Gastroesophageal sphincter (tissue), 3 donors: ENCODE measurements around the gene SATB2.

Experiments
- CTCF ChIP-seq, 4 experiments: fragments of 200-600 bp in 2 of 4; fragments of 450-650 bp in 2 of 4; sonication (generic) in 1 of 4; IDR thresholded peaks; one replicate each; pipeline ENCODE4 v1.5.1; 2017 to 2019; ENCODE audit warnings: antibody characterized with exemption in 4 of 4, mild to moderate bottlenecking in 2 of 4, moderate library complexity in 2 of 4
- EP300 ChIP-seq: sonication (generic); formaldehyde crosslinking; IDR thresholded peaks from one replicate; pipeline ENCODE4 v1.6.1; 2017; ENCODE audit warnings: antibody characterized with exemption, mild to moderate bottlenecking
- POLR2A ChIP-seq, 2 donors: fragments of 450-650 bp; IDR thresholded peaks; one replicate each; pipeline ENCODE4 v1.6.1; 2017; ENCODE audit warnings: antibody characterized with exemption in 2 of 2, mild to moderate bottlenecking in 2 of 2, moderate library complexity in 1 of 2
- POLR2AphosphoS5 ChIP-seq: sonication (generic); formaldehyde crosslinking; IDR thresholded peaks from one replicate; pipeline ENCODE4 v1.6.1; 2017; ENCODE audit warnings: antibody characterized with exemption

DNA sequence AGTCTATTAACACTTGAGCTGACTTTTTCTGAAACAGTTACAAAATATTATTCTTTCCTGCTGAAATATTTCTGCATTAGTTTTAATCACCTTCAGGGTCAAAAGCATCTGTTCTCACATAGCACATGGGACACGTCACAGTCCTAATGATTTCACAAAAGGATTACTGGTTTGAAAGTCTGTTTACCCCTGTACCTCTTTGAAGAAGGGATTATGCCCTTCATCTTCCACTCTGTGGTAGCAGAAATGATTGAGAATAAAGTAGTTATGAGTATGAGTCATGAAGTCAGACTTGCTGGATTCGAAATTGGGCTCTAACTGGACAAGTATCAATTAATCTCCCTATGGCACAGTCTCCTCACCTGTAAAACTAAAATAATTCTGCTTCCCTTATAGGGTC lies 121.2 kb downstream of the SATB2 start:
- TF ChIP-seq POLR2A (IDR thresholded peaks at IDR 0.05) (no peak), EP300 (no peak), CTCF (IDR thresholded peaks at IDR 0.05) (no peak), POLR2AphosphoS5 (no peak)
